Spleen (tissue), 11 donors: ENCODE data around the gene SHC1. TPM values are rescaled to one million over a fixed set of nuclear protein-coding genes. Genes with fewer than 3 reads are reported as not detected.

Experiments used
- DNase-seq: peaks from one replicate; pipeline ENCODE4 v3.0.0-alpha.2; 2020
- H3K27ac ChIP-seq, 8 donors: fragments of 200-600 bp; sonication (generic) in 7 of 8; 1 replicate in 4 of 8; 2 replicates in 4 of 8; pipeline versions ENCODE4 v1.5.0 to v1.8.0; 2016 to 2021; ENCODE audit warnings: inconsistent platforms in 4 of 8, mild to moderate bottlenecking in 4 of 8, moderate library complexity in 1 of 8
- H3K27me3 ChIP-seq, 7 donors: fragments of 200-600 bp; sonication (generic) in 6 of 7; replicated peaks in 1 of 7; 1 replicate in 4 of 7; 2 replicates in 3 of 7; pipeline versions ENCODE4 v1.5.0 to v1.8.0; 2016 to 2021; ENCODE audit warnings: inconsistent platforms in 3 of 7, mild to moderate bottlenecking in 1 of 7
- H3K36me3 ChIP-seq, 6 donors: fragments of 200-600 bp; sonication (generic) in 5 of 6; 1 replicate in 4 of 6; 2 replicates in 2 of 6; pipeline versions ENCODE4 v1.5.0 to v1.8.0; 2016 to 2021; ENCODE audit warnings: inconsistent platforms in 2 of 6
- H3K4me1 ChIP-seq, 6 donors: fragments of 200-600 bp; sonication (generic) in 5 of 6; 1 replicate in 3 of 6; 2 replicates in 3 of 6; pipeline versions ENCODE4 v1.5.0 to v1.8.0; 2016 to 2021; ENCODE audit warnings: inconsistent platforms in 3 of 6
- H3K4me3 ChIP-seq, 8 donors: fragments of 200-600 bp; sonication (generic) in 7 of 8; 1 replicate in 4 of 8; 2 replicates in 4 of 8; pipeline versions ENCODE4 v1.5.0 to v1.8.0; 2016 to 2021; ENCODE audit warnings: inconsistent platforms in 4 of 8, mild to moderate bottlenecking in 4 of 8, moderate library complexity in 2 of 8
- H3K9me3 ChIP-seq, 8 donors: fragments of 200-600 bp; sonication (generic) in 7 of 8; 1 replicate in 4 of 8; 2 replicates in 4 of 8; pipeline versions ENCODE4 v1.5.0 to v1.8.0; 2016 to 2021; ENCODE audit warnings: inconsistent platforms in 4 of 8
- CTCF ChIP-seq, 11 experiments: fragments of 200-600 bp in 7 of 11; fragments of 450-650 bp in 4 of 11; sonication (generic) in 4 of 11; IDR thresholded peaks in 8 of 11; conservative IDR thresholded peaks in 3 of 11; 1 replicate in 7 of 11; 2 replicates in 4 of 11; pipeline versions ENCODE4 v1.4.0 to v1.8.0; 2016 to 2021; ENCODE audit warnings: antibody characterized with exemption in 11 of 11, inconsistent platforms in 4 of 11, mild to moderate bottlenecking in 1 of 11
- POLR2A ChIP-seq, 3 donors: fragments of 450-650 bp; IDR thresholded peaks; one replicate each; pipeline ENCODE4 v1.5.1; 2017; ENCODE audit warnings: antibody characterized with exemption in 3 of 3, mild to moderate bottlenecking in 1 of 3
- POLR2AphosphoS5 ChIP-seq, 3 donors: sonication (generic); formaldehyde crosslinking; IDR thresholded peaks; one replicate each; pipeline ENCODE4 v1.5.1; 2017; ENCODE audit warnings: antibody characterized with exemption in 3 of 3
- WGBS, 5 donors: extraction: QIAGEN DNeasy Blood & Tissue Kit in 3 of 5; methylation state at CpG; one replicate each; pipeline versions ENCODE4 v1.1.5 to v1.1.7; 2013 to 2018; 5-methylcytosine and 5-hydroxymethylcytosine counted together
- intact Hi-C: fragments of 100-400 bp; cut with DNase I; formaldehyde crosslinking; loops from one replicate; pipeline ENCODE4 v1.15.0; 2023; ENCODE audit warnings: low total_unique reads
- polyA plus RNA-seq, 3 donors: library from polyadenylated mRNA; stranded (reverse); fragments of 200-250 nt; gene quantifications; one replicate each; pipeline ENCODE4 v1.2.1, GENCODE V29; 2013
- total RNA-seq, 7 donors: library from RNA; depleted of rRNA in 3 of 7; stranded (reverse); fragments of >200 nt in 3 of 7; fragmentation: NEBNext Ultra II Directional in 4 of 7; extraction: Animal tissue kit (Norgen Biotek cat#: 25700) in 4 of 7; gene quantifications; one replicate each; pipeline versions ENCODE4 v1.1.0 to v1.2.1, GENCODE V29; 2016 to 2021
- donor health status: healthy with polysubstance abuse.
- donor health status: DM: no; HTN: no; CAD: no; lungs with moderate emphysema.
- donor health status: DM: no; HTN: no; CAD: no.
- donor health status: Bipolar disorder and iron deficiency.
- donor health status: healthy.
- donor health status: DM: no; HTN: no; CAD: no.
- donor health status: DM: yes; HTN: yes; CAD: no.

The SHC1 gene
- total and polyA plus RNA-seq, 10 donors = 36.8 to 133 (median 92.3) TPM

- no peaks in the 10 kb centered on the region for H3K27me3 ChIP-seq
- H3K27ac ChIP-seq = peak overlapping the region; percentile 30 to 99 (median 82)
- H3K4me3 ChIP-seq = no peak overlapping the region
- 44 to 76% (median 58%) methylated on average over 2 to 5 of the region's 5 CpGs for WGBS, 5 donors
- H3K9me3 ChIP-seq = no peaks in the 10 kb centered on the region
- H3K4me1 ChIP-seq = peaks cover 51 to 94% (median 78%) of the 10 kb centered on the region in 6 donors
- DNase-seq = peak; percentile 86
- peaks cover 0 to 23% (median 18%) of the 10 kb centered on the region in 6 donors for H3K36me3 ChIP-seq
- intact Hi-C loops = no loop called here
- TF ChIP-seq POLR2AphosphoS5 (IDR thresholded peaks at IDR 0.05) = peak; percentile 47 to 81 (median 61)
- no peak for TF ChIP-seq CTCF (IDR thresholded peaks at IDR 0.05 in 8 of 11, conservative IDR thresholded peaks at IDR 0.05 in 3 of 11)
These were observed 29.1 kb downstream of the SHC1 start for GRCh38 chr1:154941333-154942013.

- Histone ChIP-seq H3K36me3 (peaks cover 0 to 16% (median 11%) of the 10 kb centered on the region in 6 donors), H3K4me1 (peaks cover 56 to 93% (median 81%) of the 10 kb centered on the region in 6 donors), H3K27ac (peak overlapping the region in 7 of 8 donors; percentile 72 to 99 (median 84)), H3K27me3 (no peaks in the 10 kb centered on the region), H3K9me3 (no peaks in the 10 kb centered on the region), H3K4me3 (no peak overlapping the region)
- WGBS, 5 donors = 58 to 66% (median 62%) methylated on average over 8 of the region's 8 CpGs
- DNase-seq = no peak
- TF ChIP-seq POLR2AphosphoS5 (IDR thresholded peaks at IDR 0.05) = no peak
- no peak for TF ChIP-seq CTCF (IDR thresholded peaks at IDR 0.05 in 8 of 11, conservative IDR thresholded peaks at IDR 0.05 in 3 of 11)
- no peak for TF ChIP-seq POLR2A (IDR thresholded peaks at IDR 0.05)
- intact Hi-C loops = no loop called here
These were observed 29.8 kb downstream of the SHC1 start for GRCh38 chr1:154940651-154941194.

- Histone ChIP-seq H3K4me3 (no peak overlapping the region), H3K36me3 (peaks cover 0 to 10% (median 6%) of the 10 kb centered on the region in 6 donors), H3K27me3 (no peaks in the 10 kb centered on the region), H3K27ac (peak overlapping the region in 7 of 8 donors; percentile 19 to 99 (median 84)), H3K4me1 (peaks cover 61 to 93% (median 82%) of the 10 kb centered on the region in 6 donors), H3K9me3 (no peaks in the 10 kb centered on the region)
- TF ChIP-seq POLR2A (IDR thresholded peaks at IDR 0.05) = no peak
- TF ChIP-seq POLR2AphosphoS5 (IDR thresholded peaks at IDR 0.05) = no peak
- no peak for TF ChIP-seq CTCF (IDR thresholded peaks at IDR 0.05 in 8 of 11, conservative IDR thresholded peaks at IDR 0.05 in 3 of 11)
- no peak for DNase-seq
- 46 to 74% (median 55%) methylated on average over 1 of the region's 1 CpG; no CpG with 5 or more reads in 1 of the 5 donors for WGBS, 5 donors
- intact Hi-C loops = no loop called here
These were observed 30.4 kb downstream of the SHC1 start for GRCh38 chr1:154940213-154940560.

GRCh38 chr1:154938604-154939399 is 31.7 kb downstream of the SHC1 start:
- Histone ChIP-seq H3K4me3 (no peak overlapping the region), H3K4me1 (peaks cover 54 to 93% (median 72%) of the 10 kb centered on the region in 6 donors)
- intact Hi-C loops = no loop called here

More at GRCh38 chr1:154938604-154939399, 31.7 kb downstream of the SHC1 start:
- WGBS, 5 donors = 91 to 99% (median 95%) methylated on average over 7 of the region's 7 CpGs
- DNase-seq = no peak
- Histone ChIP-seq H3K9me3 (no peaks in the 10 kb centered on the region), H3K27me3 (no peaks in the 10 kb centered on the region), H3K36me3 (no peaks in the 10 kb centered on the region), H3K27ac (peak overlapping the region; percentile 94 to 99 (median 98))
- TF ChIP-seq CTCF (IDR thresholded peaks at IDR 0.05 in 8 of 11, conservative IDR thresholded peaks at IDR 0.05 in 3 of 11) (no peak), POLR2AphosphoS5 (IDR thresholded peaks at IDR 0.05) (no peak), POLR2A (IDR thresholded peaks at IDR 0.05) (no peak)
